NCI-H146 treated with DMSO at 0.1 percent for 48 hours (cell line): ENCODE results near the gene CPNE8.

Source experiments
- DNase-seq: peaks from one replicate; lab custom pipeline; 2025; ENCODE audit not compliant: unreplicated experiment; lab: John Stamatoyannopoulos, UW

The CPNE8 gene

GRCh38 chr12:38648813-38649212 lies 256.6 kb downstream of the CPNE8 start:
- no peak for DNase-seq

GRCh38 chr12:38646146-38646545 lies 259.2 kb downstream of the CPNE8 start:
- no peak for DNase-seq

- DNase-seq = no peak
Observed at GRCh38 chr12:38639625-38640024, 265.8 kb downstream of the CPNE8 start.

- DNase-seq = no peak
Observed at GRCh38 chr12:38638401-38638800, 267.0 kb downstream of the CPNE8 start.

GRCh38 chr12:38633511-38633910 lies 271.9 kb downstream of the CPNE8 start:
- no peak for DNase-seq

GRCh38 chr12:38629064-38629463 lies 276.3 kb downstream of the CPNE8 start:
- DNase-seq = no peak

GRCh38 chr12:38628288-38628687 lies 277.1 kb downstream of the CPNE8 start:
- DNase-seq = no peak

GRCh38 chr12:38625306-38625705 lies 280.1 kb downstream of the CPNE8 start:
- DNase-seq = no peak

GRCh38 chr12:38614171-38614570 lies 291.2 kb downstream of the CPNE8 start:
- DNase-seq = no peak

- no peak for DNase-seq
Observed at GRCh38 chr12:38610808-38611350, 294.5 kb downstream of the CPNE8 start.

- no peak for DNase-seq
Observed at GRCh38 chr12:38607295-38607694, 298.1 kb downstream of the CPNE8 start.
